Stimulated activated CD8-positive, alpha-beta memory T cell treated with anti-CD3 and anti-CD28 coated beads, Interleukin-4, amount 100 ng/mL, for 48 hours (primary cell): ENCODE results near the gene RFT1.

Experiments used
- DNase-seq: peaks from one replicate; pipeline ENCODE4 v3.0.0-alpha.2; 2020

The RFT1 gene

GRCh38 chr3:53130179-53131061, at the start of gene RFT1:
TSS of gene RFT1 (minus strand) at chr3:53130435. CDS start at chr3:53130400, 35 bp downstream.
- DNase-seq: peak; percentile 99

- no peak for DNase-seq
Observed at GRCh38 chr3:53179580-53179979, 49.3 kb upstream of the RFT1 start.

- no peak for DNase-seq
Observed at GRCh38 chr3:53178246-53178645, 48.0 kb upstream of the RFT1 start.

GRCh38 chr3:53175613-53176540, 45.6 kb upstream of the RFT1 start:
- no peak for DNase-seq

GRCh38 chr3:53174346-53175250, 44.4 kb upstream of the RFT1 start:
- no peak for DNase-seq

- no peak for DNase-seq
Observed at GRCh38 chr3:53173107-53173506, 42.9 kb upstream of the RFT1 start.

GRCh38 chr3:53171827-53172505, 41.7 kb upstream of the RFT1 start:
- no peak for DNase-seq

- no peak for DNase-seq
Observed at GRCh38 chr3:53171064-53171418, 40.8 kb upstream of the RFT1 start.

GRCh38 chr3:53170325-53171063, 40.3 kb upstream of the RFT1 start:
- peak; percentile 43 for DNase-seq

- DNase-seq: no peak
Observed at GRCh38 chr3:53169832-53170324, 39.6 kb upstream of the RFT1 start.

GRCh38 chr3:53169045-53169831, 39.0 kb upstream of the RFT1 start:
- no peak for DNase-seq

GRCh38 chr3:53168175-53168923, 38.1 kb upstream of the RFT1 start:
- no peak for DNase-seq

GRCh38 chr3:53167418-53168174, 37.4 kb upstream of the RFT1 start:
- DNase-seq: no peak

GRCh38 chr3:53166781-53167291, 36.6 kb upstream of the RFT1 start:
- DNase-seq: no peak

GRCh38 chr3:53166206-53166605, 36.0 kb upstream of the RFT1 start:
- no peak for DNase-seq

- no peak for DNase-seq
Observed at GRCh38 chr3:53164911-53165310, 34.7 kb upstream of the RFT1 start.

GRCh38 chr3:53163444-53164387, 33.5 kb upstream of the RFT1 start:
- no peak for DNase-seq
